Measurements from ENCODE around the gene TMEM272.

DNA sequence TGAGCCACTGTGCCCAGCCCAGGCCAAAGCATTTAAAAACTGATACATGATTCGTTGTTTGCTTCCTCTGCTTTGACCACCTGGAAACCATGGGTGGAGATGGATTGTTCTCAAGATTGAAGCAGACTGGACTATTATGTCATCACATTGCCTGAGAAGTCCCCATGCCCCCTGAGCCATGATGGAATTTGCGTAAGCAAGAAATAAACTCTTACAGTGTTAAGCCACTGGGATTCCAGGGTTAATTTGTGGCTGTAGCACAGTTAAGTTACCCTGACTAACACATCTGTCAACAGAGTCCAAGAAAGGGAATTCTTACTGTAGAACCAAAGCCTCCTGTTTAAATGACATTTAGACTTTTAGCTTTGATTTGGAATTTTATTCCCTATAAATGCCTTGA lies 21.6 kb downstream of the TMEM272 start:
- no peak for TF ChIP-seq EZH2 (IDR thresholded peaks at IDR 0.05; ENCODE audit: low read length, unreplicated experiment)
- TF ChIP-seq, protein P1, sequence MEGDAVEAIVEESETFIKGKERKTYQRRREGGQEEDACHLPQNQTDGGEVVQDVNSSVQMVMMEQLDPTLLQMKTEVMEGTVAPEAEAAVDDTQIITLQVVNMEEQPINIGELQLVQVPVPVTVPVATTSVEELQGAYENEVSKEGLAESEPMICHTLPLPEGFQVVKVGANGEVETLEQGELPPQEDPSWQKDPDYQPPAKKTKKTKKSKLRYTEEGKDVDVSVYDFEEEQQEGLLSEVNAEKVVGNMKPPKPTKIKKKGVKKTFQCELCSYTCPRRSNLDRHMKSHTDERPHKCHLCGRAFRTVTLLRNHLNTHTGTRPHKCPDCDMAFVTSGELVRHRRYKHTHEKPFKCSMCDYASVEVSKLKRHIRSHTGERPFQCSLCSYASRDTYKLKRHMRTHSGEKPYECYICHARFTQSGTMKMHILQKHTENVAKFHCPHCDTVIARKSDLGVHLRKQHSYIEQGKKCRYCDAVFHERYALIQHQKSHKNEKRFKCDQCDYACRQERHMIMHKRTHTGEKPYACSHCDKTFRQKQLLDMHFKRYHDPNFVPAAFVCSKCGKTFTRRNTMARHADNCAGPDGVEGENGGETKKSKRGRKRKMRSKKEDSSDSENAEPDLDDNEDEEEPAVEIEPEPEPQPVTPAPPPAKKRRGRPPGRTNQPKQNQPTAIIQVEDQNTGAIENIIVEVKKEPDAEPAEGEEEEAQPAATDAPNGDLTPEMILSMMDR (conservative IDR thresholded peaks at IDR 0.05; ENCODE audit: low read depth, low read length) = no peak

Data from PC-3 (cell line).